PC-9 (cell line): ENCODE measurements around the gene SP140L.

ENCODE experiments used
- EZH2 ChIP-seq: fragments of 200-600 bp; sonication (generic); IDR thresholded peaks from 2 replicates; pipeline ENCODE4 v1.8.0; 2017; ENCODE audit warnings: antibody characterized with exemption, low read depth
- TF ChIP-seq, protein P1 (sequence below): fragments of 200-600 bp; sonication (generic); conservative IDR thresholded peaks from 2 replicates; pipeline ENCODE4 v1.6.1; 2017; ENCODE audit warnings: mixed run types, antibody characterized with exemption, mild to moderate bottlenecking, moderate library complexity

DNA sequence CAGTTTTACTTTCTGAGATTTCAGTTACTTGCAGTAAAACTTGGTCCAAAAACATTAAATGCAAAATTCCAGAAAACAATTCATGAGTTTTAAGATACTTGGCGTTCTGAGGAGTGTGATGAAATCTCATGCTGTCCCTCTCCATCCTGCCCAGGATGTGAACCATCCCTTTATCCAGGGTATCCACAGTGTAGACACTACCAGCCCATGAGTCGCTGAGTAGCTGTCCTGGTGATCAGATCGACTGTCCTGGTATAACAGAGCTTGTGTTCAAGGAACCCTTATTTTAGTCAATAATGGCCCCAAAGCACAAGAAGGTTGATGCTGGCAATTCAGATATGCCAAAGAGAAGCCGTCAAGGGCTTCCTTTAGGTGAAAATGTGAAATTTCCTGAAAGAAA is 92.2 kb downstream of the SP140L start:
- TF ChIP-seq, protein P1, sequence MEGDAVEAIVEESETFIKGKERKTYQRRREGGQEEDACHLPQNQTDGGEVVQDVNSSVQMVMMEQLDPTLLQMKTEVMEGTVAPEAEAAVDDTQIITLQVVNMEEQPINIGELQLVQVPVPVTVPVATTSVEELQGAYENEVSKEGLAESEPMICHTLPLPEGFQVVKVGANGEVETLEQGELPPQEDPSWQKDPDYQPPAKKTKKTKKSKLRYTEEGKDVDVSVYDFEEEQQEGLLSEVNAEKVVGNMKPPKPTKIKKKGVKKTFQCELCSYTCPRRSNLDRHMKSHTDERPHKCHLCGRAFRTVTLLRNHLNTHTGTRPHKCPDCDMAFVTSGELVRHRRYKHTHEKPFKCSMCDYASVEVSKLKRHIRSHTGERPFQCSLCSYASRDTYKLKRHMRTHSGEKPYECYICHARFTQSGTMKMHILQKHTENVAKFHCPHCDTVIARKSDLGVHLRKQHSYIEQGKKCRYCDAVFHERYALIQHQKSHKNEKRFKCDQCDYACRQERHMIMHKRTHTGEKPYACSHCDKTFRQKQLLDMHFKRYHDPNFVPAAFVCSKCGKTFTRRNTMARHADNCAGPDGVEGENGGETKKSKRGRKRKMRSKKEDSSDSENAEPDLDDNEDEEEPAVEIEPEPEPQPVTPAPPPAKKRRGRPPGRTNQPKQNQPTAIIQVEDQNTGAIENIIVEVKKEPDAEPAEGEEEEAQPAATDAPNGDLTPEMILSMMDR: no peak
- no peak for TF ChIP-seq EZH2
